Duodenal mucosa (tissue), 2 donors: ENCODE results near the gene SP6.

Source experiments
- H3K27ac ChIP-seq: one replicate; pipeline ENCODE4 v1.7.0; 2013; ENCODE audit warnings: low read depth, low read length
- H3K27me3 ChIP-seq, 2 donors: one replicate each; pipeline ENCODE4 v1.7.0; 2013; ENCODE audit warnings: low read length in 2 of 2, control low read depth in 1 of 2; ENCODE audit not compliant: insufficient read depth in 2 of 2, control insufficient read depth in 1 of 2
- H3K36me3 ChIP-seq, 2 donors: one replicate each; pipeline ENCODE4 v1.7.0; 2013; ENCODE audit warnings: low read length in 2 of 2, control low read depth in 1 of 2; ENCODE audit not compliant: insufficient read depth in 2 of 2, control insufficient read depth in 1 of 2
- H3K4me1 ChIP-seq, 2 donors: one replicate each; pipeline ENCODE4 v1.7.0; 2013; ENCODE audit warnings: low read length in 2 of 2, control low read depth in 1 of 2; ENCODE audit not compliant: insufficient read depth in 2 of 2, control insufficient read depth in 1 of 2
- H3K4me3 ChIP-seq, 2 donors: one replicate each; pipeline ENCODE4 v1.7.0; 2013; ENCODE audit warnings: low read length in 2 of 2, low read depth in 1 of 2
- H3K9ac ChIP-seq, 2 donors: one replicate each; pipeline ENCODE4 v1.7.0; 2013; ENCODE audit warnings: low read length in 2 of 2, low read depth in 1 of 2
- H3K9me3 ChIP-seq, 2 donors: one replicate each; pipeline ENCODE4 v1.7.0; 2013; ENCODE audit warnings: low read length in 2 of 2, control low read depth in 1 of 2; ENCODE audit not compliant: control insufficient read depth in 1 of 2

SP6 gene

GRCh38 chr17:47869114-47869513 lies 18.2 kb upstream of the SP6 start:
- H3K4me1 ChIP-seq: peaks cover 0 to 5% of the 10 kb centered on the region in 2 donors
- no peak overlapping the region for H3K27ac ChIP-seq
- no peaks in the 10 kb centered on the region for H3K36me3 ChIP-seq
- no peak overlapping the region for H3K4me3 ChIP-seq
- no peak overlapping the region for H3K9ac ChIP-seq
- H3K27me3 ChIP-seq: peaks cover 23 to 38% of the 10 kb centered on the region in 2 donors
- no peaks in the 10 kb centered on the region for H3K9me3 ChIP-seq

- no peak overlapping the region for H3K4me3 ChIP-seq
- no peak overlapping the region for H3K27ac ChIP-seq
Measured at GRCh38 chr17:47867813-47868533, 17.0 kb upstream of the SP6 start.

GRCh38 chr17:47866941-47867340 lies 16.0 kb upstream of the SP6 start:
- Histone ChIP-seq H3K27me3 (peaks cover 19 to 26% of the 10 kb centered on the region in 2 donors), H3K9ac (no peak overlapping the region), H3K27ac (no peak overlapping the region), H3K36me3 (no peaks in the 10 kb centered on the region), H3K4me3 (no peak overlapping the region), H3K9me3 (no peaks in the 10 kb centered on the region), H3K4me1 (peaks cover 0 to 5% of the 10 kb centered on the region in 2 donors)

More at GRCh38 chr17:47867813-47868533, 17.0 kb upstream of the SP6 start:
- Histone ChIP-seq H3K36me3 (no peaks in the 10 kb centered on the region), H3K9me3 (no peaks in the 10 kb centered on the region), H3K4me1 (peaks cover 0 to 5% of the 10 kb centered on the region in 2 donors), H3K9ac (no peak overlapping the region), H3K27me3 (peaks cover 23 to 30% of the 10 kb centered on the region in 2 donors)

- no peak overlapping the region for H3K27ac ChIP-seq
- peaks cover 0 to 5% of the 10 kb centered on the region in 2 donors for H3K4me1 ChIP-seq
- H3K9me3 ChIP-seq: no peaks in the 10 kb centered on the region
- no peak overlapping the region for H3K9ac ChIP-seq
- H3K27me3 ChIP-seq: peaks cover 7 to 13% of the 10 kb centered on the region in 2 donors
- no peaks in the 10 kb centered on the region for H3K36me3 ChIP-seq
- no peak overlapping the region for H3K4me3 ChIP-seq
Measured at GRCh38 chr17:47864791-47865216, 13.8 kb upstream of the SP6 start.

- Histone ChIP-seq H3K36me3 (no peaks in the 10 kb centered on the region), H3K4me3 (no peak overlapping the region), H3K9ac (no peak overlapping the region), H3K27me3 (peaks cover 4 to 6% of the 10 kb centered on the region in 2 donors), H3K27ac (no peak overlapping the region), H3K4me1 (peaks cover 0 to 5% of the 10 kb centered on the region in 2 donors), H3K9me3 (no peaks in the 10 kb centered on the region)
Measured at GRCh38 chr17:47862621-47863440, 11.9 kb upstream of the SP6 start.

- H3K27me3 ChIP-seq: peaks cover 18 to 19% of the 10 kb centered on the region in 2 donors
- H3K4me3 ChIP-seq: no peak overlapping the region
- no peaks in the 10 kb centered on the region for H3K36me3 ChIP-seq
- H3K27ac ChIP-seq: no peak overlapping the region
- peaks cover 0 to 5% of the 10 kb centered on the region in 2 donors for H3K4me1 ChIP-seq
- no peaks in the 10 kb centered on the region for H3K9me3 ChIP-seq
- H3K9ac ChIP-seq: no peak overlapping the region
Measured at GRCh38 chr17:47860386-47860785, 9.4 kb upstream of the SP6 start.

GRCh38 chr17:47857551-47858455 lies 6.8 kb upstream of the SP6 start:
- H3K36me3 ChIP-seq: no peaks in the 10 kb centered on the region
- peaks cover 44% of the 10 kb centered on the region in 2 donors for H3K27me3 ChIP-seq
- H3K4me3 ChIP-seq: no peak overlapping the region
- no peaks in the 10 kb centered on the region for H3K4me1 ChIP-seq
- H3K27ac ChIP-seq: no peak overlapping the region
- H3K9ac ChIP-seq: no peak overlapping the region
- no peaks in the 10 kb centered on the region for H3K9me3 ChIP-seq

GRCh38 chr17:47856830-47857229 lies 5.9 kb upstream of the SP6 start:
- peaks cover 53 to 54% of the 10 kb centered on the region in 2 donors for H3K27me3 ChIP-seq

GRCh38 chr17:47855737-47856136 lies 4.8 kb upstream of the SP6 start:
- Histone ChIP-seq H3K4me1 (peaks cover 8 to 14% of the 10 kb centered on the region in 2 donors), H3K27me3 (peaks cover 55 to 56% of the 10 kb centered on the region in 2 donors), H3K9ac (no peak overlapping the region), H3K36me3 (no peaks in the 10 kb centered on the region), H3K27ac (no peak overlapping the region), H3K9me3 (no peaks in the 10 kb centered on the region), H3K4me3 (no peak overlapping the region)

More at GRCh38 chr17:47856830-47857229, 5.9 kb upstream of the SP6 start:
- Histone ChIP-seq H3K9me3 (no peaks in the 10 kb centered on the region), H3K27ac (no peak overlapping the region), H3K4me3 (no peak overlapping the region), H3K36me3 (no peaks in the 10 kb centered on the region), H3K9ac (no peak overlapping the region), H3K4me1 (peaks cover 5 to 7% of the 10 kb centered on the region in 2 donors)
